HG03064 (cell line): ENCODE results near the gene FAM222A.

ENCODE experiments used
- ATAC-seq: cut with Tn5 transposase; IDR thresholded peaks from one replicate; pipeline ENCODE4 v1.9.1; 2021; ENCODE audit warnings: low read depth; ENCODE audit not compliant: unreplicated experiment

FAM222A gene

GRCh38 chr12:109815757-109816617, 102.4 kb downstream of the FAM222A start:
- ATAC-seq, result no peak

GRCh38 chr12:109816870-109817269, 103.2 kb downstream of the FAM222A start:
- no peak for ATAC-seq

- ATAC-seq, result no peak
Measured at GRCh38 chr12:109817627-109818231, 104.1 kb downstream of the FAM222A start.

GRCh38 chr12:109818253-109818652, 104.6 kb downstream of the FAM222A start:
- ATAC-seq, result no peak

- no peak for ATAC-seq
Measured at GRCh38 chr12:109818905-109819500, 105.4 kb downstream of the FAM222A start.
